Measurements from ENCODE around the gene FAM120AOS.

FAM120AOS gene

DNA sequence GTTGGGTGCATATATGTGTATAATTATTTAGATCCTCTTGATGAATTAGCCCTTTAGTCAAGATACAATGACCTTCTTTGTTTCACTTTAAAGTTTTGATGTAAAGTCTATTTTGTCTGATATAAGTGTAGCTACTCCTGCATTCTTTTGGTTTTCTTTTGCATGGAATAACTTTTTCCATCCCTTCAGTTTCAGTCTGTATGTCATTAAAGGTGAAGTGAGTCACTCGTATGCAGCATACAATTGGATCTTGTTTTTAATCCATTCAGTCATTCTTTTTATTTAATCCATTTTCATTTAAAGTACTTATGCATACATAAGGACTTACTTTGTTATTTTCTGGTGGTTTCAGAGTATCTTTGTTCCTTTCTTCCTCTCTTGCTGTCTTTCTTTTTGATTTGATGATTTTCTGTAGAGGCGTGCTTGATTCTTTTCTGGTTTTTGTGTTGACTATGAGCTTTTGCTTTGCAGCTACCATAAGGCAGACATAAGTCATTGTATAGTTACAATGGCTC, 38.1 kb downstream of the FAM120AOS start:
- DNase-seq (ENCODE audit: low read depth, low spot score) = no peak
- in situ Hi-C loops (cut with HindIII; ENCODE audit: low sequenced_read_pairs) = no loop called here

DNA sequence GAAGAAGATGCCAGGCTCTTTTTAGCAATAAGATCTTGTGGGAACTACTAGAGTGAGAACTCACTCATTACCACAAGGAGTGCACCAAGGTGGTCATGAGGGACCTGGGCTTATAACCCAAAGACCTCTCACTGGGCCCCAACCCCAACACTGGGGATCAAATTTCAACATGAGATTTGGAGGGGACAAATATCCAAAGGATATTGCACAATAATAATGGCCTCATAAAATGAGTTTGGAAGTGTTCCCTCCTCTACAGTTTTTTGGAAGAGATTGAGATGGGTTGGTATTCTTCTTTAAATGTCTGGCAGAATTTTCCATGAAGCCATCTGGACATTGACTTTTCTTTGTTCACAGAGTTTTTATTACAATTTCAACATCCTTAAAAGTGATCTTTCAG, 39.9 kb downstream of the FAM120AOS start:
- TF ChIP-seq, protein P1, sequence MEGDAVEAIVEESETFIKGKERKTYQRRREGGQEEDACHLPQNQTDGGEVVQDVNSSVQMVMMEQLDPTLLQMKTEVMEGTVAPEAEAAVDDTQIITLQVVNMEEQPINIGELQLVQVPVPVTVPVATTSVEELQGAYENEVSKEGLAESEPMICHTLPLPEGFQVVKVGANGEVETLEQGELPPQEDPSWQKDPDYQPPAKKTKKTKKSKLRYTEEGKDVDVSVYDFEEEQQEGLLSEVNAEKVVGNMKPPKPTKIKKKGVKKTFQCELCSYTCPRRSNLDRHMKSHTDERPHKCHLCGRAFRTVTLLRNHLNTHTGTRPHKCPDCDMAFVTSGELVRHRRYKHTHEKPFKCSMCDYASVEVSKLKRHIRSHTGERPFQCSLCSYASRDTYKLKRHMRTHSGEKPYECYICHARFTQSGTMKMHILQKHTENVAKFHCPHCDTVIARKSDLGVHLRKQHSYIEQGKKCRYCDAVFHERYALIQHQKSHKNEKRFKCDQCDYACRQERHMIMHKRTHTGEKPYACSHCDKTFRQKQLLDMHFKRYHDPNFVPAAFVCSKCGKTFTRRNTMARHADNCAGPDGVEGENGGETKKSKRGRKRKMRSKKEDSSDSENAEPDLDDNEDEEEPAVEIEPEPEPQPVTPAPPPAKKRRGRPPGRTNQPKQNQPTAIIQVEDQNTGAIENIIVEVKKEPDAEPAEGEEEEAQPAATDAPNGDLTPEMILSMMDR (IDR thresholded peaks at IDR 0.05; ENCODE audit: low read depth, low read length) = no peak
- no peak overlapping the region for H3K4me3 ChIP-seq (ENCODE audit: low read depth, low read length)
- DNase-seq (ENCODE audit: low read depth, low spot score) = no peak
- in situ Hi-C loops (cut with HindIII; ENCODE audit: low sequenced_read_pairs) = no loop called here

More for the DNA sequence above, 38.1 kb downstream of the FAM120AOS start:
- TF ChIP-seq, protein P1 (IDR thresholded peaks at IDR 0.05; ENCODE audit: low read depth, low read length) = no peak
- H3K4me3 ChIP-seq (ENCODE audit: low read depth, low read length) = no peak overlapping the region

GRCh38 chr9:93406371-93406770, 47.0 kb downstream of the FAM120AOS start:
- H3K4me3 ChIP-seq (ENCODE audit: low read depth, low read length) = no peak overlapping the region
- TF ChIP-seq, protein P1 (IDR thresholded peaks at IDR 0.05; ENCODE audit: low read depth, low read length) = no peak
- DNase-seq (ENCODE audit: low read depth, low spot score) = no peak
- in situ Hi-C loops (cut with HindIII; ENCODE audit: low sequenced_read_pairs) = no loop called here

DNA sequence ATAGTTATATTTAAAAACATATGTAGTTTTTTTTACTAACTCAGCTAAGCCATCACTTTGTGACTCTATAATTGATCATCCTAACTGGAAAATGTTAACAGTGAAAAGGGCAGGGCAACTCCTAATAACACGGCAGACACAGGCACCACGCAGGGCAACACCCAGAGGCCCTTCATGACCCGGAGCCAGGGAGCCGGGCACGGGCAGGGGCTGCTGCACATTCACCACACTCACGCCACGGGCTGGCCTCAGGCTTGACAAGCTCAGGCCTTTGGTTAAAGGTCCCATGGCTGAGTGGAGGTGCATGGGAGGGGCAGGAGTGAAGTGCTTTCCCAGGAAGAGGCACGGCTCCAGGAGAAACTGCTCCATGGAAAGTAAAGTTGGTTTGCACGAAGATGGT, 54.9 kb downstream of the FAM120AOS start:
- no peak for DNase-seq (ENCODE audit: low read depth, low spot score)
- TF ChIP-seq, protein P1 (IDR thresholded peaks at IDR 0.05; ENCODE audit: low read depth, low read length) = no peak
- no peak overlapping the region for H3K4me3 ChIP-seq (ENCODE audit: low read depth, low read length)
- in situ Hi-C loops (cut with HindIII; ENCODE audit: low sequenced_read_pairs) = no loop called here

- DNase-seq (ENCODE audit: low read depth, low spot score) = no peak
Measured at GRCh38 chr9:93397661-93398373, 55.6 kb downstream of the FAM120AOS start.

More at GRCh38 chr9:93397661-93398373, 55.6 kb downstream of the FAM120AOS start:
- in situ Hi-C loops (cut with HindIII; ENCODE audit: low sequenced_read_pairs) = no loop called here
- TF ChIP-seq, protein P1 (IDR thresholded peaks at IDR 0.05; ENCODE audit: low read depth, low read length) = no peak
- no peak overlapping the region for H3K4me3 ChIP-seq (ENCODE audit: low read depth, low read length)

All from astrocyte of the spinal cord (primary cell).